PC-3 (cell line): Measurements from ENCODE around the gene CCN2.

Experiments used
- EZH2 ChIP-seq: fragments of 300-600 bp; sonication (generic); IDR thresholded peaks from one replicate; pipeline ENCODE4 v1.6.1; 2017; ENCODE audit warnings: antibody characterized with exemption, mild to moderate bottlenecking, low read length; ENCODE audit not compliant: unreplicated experiment
- EZH2phosphoT487 ChIP-seq: fragments of 300-600 bp; sonication (generic); IDR thresholded peaks from 2 replicates; pipeline ENCODE4 v1.6.1; 2018; ENCODE audit warnings: mild to moderate bottlenecking, antibody characterized with exemption, low read length, borderline replicate concordance
- TF ChIP-seq, protein P1 (sequence below): fragments of 300-600 bp; sonication (generic); conservative IDR thresholded peaks from 2 replicates; pipeline ENCODE4 v1.5.1; 2017; ENCODE audit warnings: antibody characterized with exemption, low read depth, mild to moderate bottlenecking, low read length

DNA sequence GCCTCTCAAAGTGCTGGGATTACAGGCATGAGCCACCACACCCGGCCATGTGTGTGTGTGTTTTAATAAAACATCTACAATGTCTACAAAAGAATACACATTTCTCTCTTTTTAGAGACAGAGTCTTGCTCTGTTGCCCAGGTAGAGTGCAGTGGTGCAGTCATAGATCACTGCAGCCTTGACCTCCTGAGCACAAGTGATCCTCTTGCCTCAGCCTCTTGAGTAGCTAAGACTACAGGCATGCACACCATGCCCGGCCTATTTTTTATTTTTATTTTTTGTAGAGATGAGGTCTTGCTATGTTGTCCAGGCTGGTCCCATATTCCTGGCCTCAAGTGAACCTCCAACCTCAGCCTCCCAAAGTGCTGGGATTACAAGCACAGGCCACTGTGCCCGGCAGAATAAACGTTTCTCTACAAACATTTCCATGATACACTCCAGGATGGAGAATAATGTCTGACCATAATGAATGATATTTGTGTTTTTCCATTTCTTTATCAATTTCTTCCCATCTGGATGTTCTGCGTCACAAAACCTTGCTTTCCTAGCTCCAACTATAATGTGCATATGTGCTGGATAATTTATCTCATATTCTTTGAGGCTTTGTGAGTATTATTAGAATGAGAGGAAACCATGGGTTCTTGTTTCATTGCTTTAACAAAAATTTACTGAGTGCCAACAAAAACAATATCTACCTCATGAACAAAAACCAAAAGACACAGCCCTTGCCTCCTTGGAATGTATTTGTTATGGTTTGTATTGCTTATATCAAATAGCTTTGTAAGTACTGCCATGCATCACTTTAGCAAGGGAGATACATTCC is 28.6 kb upstream of the CCN2 start:
- TF ChIP-seq, protein P1, sequence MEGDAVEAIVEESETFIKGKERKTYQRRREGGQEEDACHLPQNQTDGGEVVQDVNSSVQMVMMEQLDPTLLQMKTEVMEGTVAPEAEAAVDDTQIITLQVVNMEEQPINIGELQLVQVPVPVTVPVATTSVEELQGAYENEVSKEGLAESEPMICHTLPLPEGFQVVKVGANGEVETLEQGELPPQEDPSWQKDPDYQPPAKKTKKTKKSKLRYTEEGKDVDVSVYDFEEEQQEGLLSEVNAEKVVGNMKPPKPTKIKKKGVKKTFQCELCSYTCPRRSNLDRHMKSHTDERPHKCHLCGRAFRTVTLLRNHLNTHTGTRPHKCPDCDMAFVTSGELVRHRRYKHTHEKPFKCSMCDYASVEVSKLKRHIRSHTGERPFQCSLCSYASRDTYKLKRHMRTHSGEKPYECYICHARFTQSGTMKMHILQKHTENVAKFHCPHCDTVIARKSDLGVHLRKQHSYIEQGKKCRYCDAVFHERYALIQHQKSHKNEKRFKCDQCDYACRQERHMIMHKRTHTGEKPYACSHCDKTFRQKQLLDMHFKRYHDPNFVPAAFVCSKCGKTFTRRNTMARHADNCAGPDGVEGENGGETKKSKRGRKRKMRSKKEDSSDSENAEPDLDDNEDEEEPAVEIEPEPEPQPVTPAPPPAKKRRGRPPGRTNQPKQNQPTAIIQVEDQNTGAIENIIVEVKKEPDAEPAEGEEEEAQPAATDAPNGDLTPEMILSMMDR = no peak
- TF ChIP-seq EZH2 (no peak), EZH2phosphoT487 (no peak)
